HepG2 (cell line): ENCODE results near the gene TSTD2. TPM values are rescaled to one million over a fixed set of nuclear protein-coding genes. Genes with fewer than 3 reads are reported as not detected.

Source experiments
- AKAP8 ChIP-seq: sonication (generic); formaldehyde crosslinking; IDR thresholded peaks from 2 replicates; pipeline ENCODE4 v1.5.1; 2020; ENCODE audit warnings: mild to moderate bottlenecking, missing genetic modification reagents
- ARID5B ChIP-seq: IDR thresholded peaks from 2 replicates; pipeline ENCODE4 v1.4.0; 2020; ENCODE audit warnings: mild to moderate bottlenecking, missing genetic modification reagents
- ATAD3A ChIP-seq: sonication (generic); formaldehyde crosslinking; IDR thresholded peaks from 2 replicates; pipeline ENCODE4 v1.4.0; 2020; ENCODE audit warnings: missing genetic modification reagents
- GATAD1 ChIP-seq: IDR thresholded peaks from 2 replicates; pipeline ENCODE4 v1.6.1; 2016; ENCODE audit warnings: missing genetic modification reagents, missing compliant biosample characterization
- MED1 ChIP-seq: sonication (generic); formaldehyde crosslinking; IDR thresholded peaks from 2 replicates; pipeline ENCODE4 v1.4.0; 2020; ENCODE audit warnings: missing genetic modification reagents
- POLR2A ChIP-seq, 2 experiments: IDR thresholded peaks; 2 replicates each; pipeline ENCODE4 v1.6.1; 2011; ENCODE audit warnings: low read depth in 2 of 2, low read length in 2 of 2, mild to moderate bottlenecking in 1 of 2, moderate library complexity in 1 of 2; ENCODE audit not compliant: insufficient read depth in 1 of 2
- POLR2G ChIP-seq: fragments of 200-400 bp; formaldehyde crosslinking; IDR thresholded peaks from 2 replicates; pipeline ENCODE4 v1.6.1; 2018; ENCODE audit warnings: mild to moderate bottlenecking, low read depth, low read length, moderate library complexity
- RXRA ChIP-seq: sonication (generic); formaldehyde crosslinking; IDR thresholded peaks from 2 replicates; pipeline ENCODE4 v1.5.1; 2020; ENCODE audit warnings: missing genetic modification reagents
- SRY ChIP-seq: sonication (generic); formaldehyde crosslinking; IDR thresholded peaks from 2 replicates; pipeline ENCODE4 v1.8.0; 2022; ENCODE audit warnings: mild to moderate bottlenecking, missing genetic modification reagents
- SUZ12 ChIP-seq: fragments of 150-350 bp; IDR thresholded peaks from 2 replicates; pipeline ENCODE4 v1.6.1; 2014; ENCODE audit warnings: low read depth, low read length
- U2AF1 ChIP-seq: fragments of 200-400 bp; formaldehyde crosslinking; optimal IDR thresholded peaks from 2 replicates; pipeline ENCODE3; 2017; ENCODE audit warnings: mild to moderate bottlenecking, low read depth, low read length
- ZNF101 ChIP-seq: sonication (generic); formaldehyde crosslinking; IDR thresholded peaks from 2 replicates; pipeline ENCODE4 v1.4.0; 2020; ENCODE audit warnings: mild to moderate bottlenecking, low read depth, missing genetic modification reagents, borderline replicate concordance
- ZNF383 ChIP-seq: sonication (generic); formaldehyde crosslinking; IDR thresholded peaks from 2 replicates; pipeline ENCODE4 v1.4.0; 2020; ENCODE audit warnings: missing genetic modification reagents, mild to moderate bottlenecking, borderline replicate concordance
- ZNF605 ChIP-seq: sonication (generic); formaldehyde crosslinking; IDR thresholded peaks from 2 replicates; pipeline ENCODE4 v1.8.0; 2022; ENCODE audit warnings: mild to moderate bottlenecking, missing genetic modification reagents
- ZNF609 ChIP-seq: sonication (generic); formaldehyde crosslinking; IDR thresholded peaks from 2 replicates; pipeline ENCODE4 v1.4.0; 2020; ENCODE audit warnings: mild to moderate bottlenecking, missing genetic modification reagents, borderline replicate concordance
- ZNF777 ChIP-seq: sonication (generic); formaldehyde crosslinking; IDR thresholded peaks from 2 replicates; pipeline ENCODE4 v1.4.0; 2020; ENCODE audit warnings: missing genetic modification reagents
- ZNF839 ChIP-seq: sonication (generic); formaldehyde crosslinking; IDR thresholded peaks from 2 replicates; pipeline ENCODE4 v1.4.0; 2020; ENCODE audit warnings: missing genetic modification reagents, mild to moderate bottlenecking, borderline replicate concordance
- ZSCAN25 ChIP-seq: sonication (generic); formaldehyde crosslinking; IDR thresholded peaks from 2 replicates; pipeline ENCODE4 v1.8.0; 2022; ENCODE audit warnings: mild to moderate bottlenecking, missing genetic modification reagents
- polyA plus RNA-seq, 8 experiments: library from polyadenylated mRNA; depleted of rRNA in 3 of 8; stranded (reverse) in 7 of 8; unstranded in 1 of 8; fragments of >200 nt; fragmentation: Illumina TruSeq in 4 of 8; extraction: Trizol in 4 of 8; gene quantifications; 2 replicates each; pipeline versions ENCODE4 v1.2.1 to v1.2.3, GENCODE V29; 2011 to 2016; ENCODE audit warnings: low read depth in 4 of 8, missing spikeins in 1 of 8, mixed read lengths in 1 of 8; ENCODE audit not compliant: insufficient read depth in 1 of 8
- total RNA-seq, 5 experiments: library from RNA; depleted of rRNA; stranded (reverse); fragments of >200 nt; fragmentation: Illumina TruSeq; extraction: Trizol; gene quantifications; 2 replicates each; pipeline ENCODE4 v1.2.3, GENCODE V29; 2016; ENCODE audit warnings: low read depth in 1 of 5
- TF ChIP-seq, protein P1 (sequence below): sonication (generic); formaldehyde crosslinking; IDR thresholded peaks from 2 replicates; pipeline ENCODE4 v1.5.1; 2020; ENCODE audit warnings: mild to moderate bottlenecking, missing genetic modification reagents, borderline replicate concordance

TSTD2 gene
- total and polyA plus RNA-seq, 2 of the 13 experiments (the other 11 are each of a cell fraction or from before 2014, with no cell fraction given) = 16.0 to 23.1 TPM

- TF ChIP-seq ARID5B (CRISPR knock-in tag) (peak; percentile 40; the same call in 1 of the 2 replicates), SUZ12 (peak; percentile 42; the same call in 1 of the 2 replicates), ZNF101 (CRISPR knock-in tag) (no peak), ZNF839 (CRISPR knock-in tag) (peak; percentile 49; the same call in 1 of the 2 replicates), RXRA (CRISPR knock-in tag) (peak; percentile 62; the same call in 1 of the 2 replicates), POLR2G (peak; percentile 85), ZNF605 (CRISPR knock-in tag) (peak; percentile 84), MED1 (CRISPR knock-in tag) (peak; percentile 59; the same call in 1 of the 2 replicates), ZNF777 (CRISPR knock-in tag) (peak; percentile 64), AKAP8 (CRISPR knock-in tag) (0 out of 2 replicates have a peak, but pooled peaks have one; percentile 11), POLR2A (IDR thresholded peaks at IDR 0.05; ENCODE audit: insufficient read depth in 1 of 2, low read depth in 2 of 2, low read length in 2 of 2) (peak; percentile 77 to 93), U2AF1 (peak; percentile 18), ZNF609 (CRISPR knock-in tag) (peak; percentile 9; the same call in 1 of the 2 replicates), SRY (CRISPR knock-in tag) (no peak), GATAD1 (CRISPR knock-in tag) (peak; percentile 88), ZNF383 (no peak), ZSCAN25 (CRISPR knock-in tag) (peak; percentile 56; the same call in 1 of the 2 replicates), ATAD3A (CRISPR knock-in tag) (no peak)
- TF ChIP-seq, protein P1, sequence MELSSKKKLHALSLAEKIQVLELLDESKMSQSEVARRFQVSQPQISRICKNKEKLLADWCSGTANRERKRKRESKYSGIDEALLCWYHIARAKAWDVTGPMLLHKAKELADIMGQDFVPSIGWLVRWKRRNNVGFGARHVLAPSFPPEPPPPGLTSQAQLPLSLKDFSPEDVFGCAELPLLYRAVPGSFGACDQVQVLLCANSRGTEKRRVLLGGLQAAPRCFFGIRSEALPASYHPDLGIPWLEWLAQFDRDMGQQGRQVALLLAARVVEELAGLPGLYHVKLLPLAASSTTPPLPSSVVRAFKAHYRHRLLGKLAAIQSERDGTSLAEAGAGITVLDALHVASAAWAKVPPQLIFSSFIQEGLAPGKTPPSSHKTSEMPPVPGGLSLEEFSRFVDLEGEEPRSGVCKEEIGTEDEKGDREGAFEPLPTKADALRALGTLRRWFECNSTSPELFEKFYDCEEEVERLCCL = no peak
These were observed at the start of gene TSTD2, which contains the start of gene NCBP1 (continued) for GRCh38 chr9:97632985-97633858.
